HepG2 (cell line): Measurements from ENCODE around the gene IHH. TPM values are rescaled to one million over a fixed set of nuclear protein-coding genes. Genes with fewer than 3 reads are reported as not detected.

Experiments
- ARHGAP35 ChIP-seq: sonication (generic); formaldehyde crosslinking; IDR thresholded peaks from 2 replicates; pipeline ENCODE4 v1.9.0; 2022; ENCODE audit warnings: mild to moderate bottlenecking, inconsistent platforms, moderate library complexity, missing genetic modification reagents, borderline replicate concordance
- BRF2 ChIP-seq: sonication (generic); formaldehyde crosslinking; IDR thresholded peaks from 2 replicates; pipeline ENCODE4 v1.8.1; 2022; ENCODE audit warnings: mild to moderate bottlenecking, missing genetic modification reagents
- EED ChIP-seq: sonication (generic); formaldehyde crosslinking; IDR thresholded peaks from 2 replicates; pipeline ENCODE4 v1.5.0; 2020; ENCODE audit warnings: mild to moderate bottlenecking, missing genetic modification reagents
- ELF1 ChIP-seq: sonication (generic); formaldehyde crosslinking; IDR thresholded peaks from 2 replicates; pipeline ENCODE4 v1.4.0; 2020; ENCODE audit warnings: missing genetic modification reagents
- FOXA3 ChIP-seq: IDR thresholded peaks from 2 replicates; pipeline ENCODE4 v1.6.1; 2016; ENCODE audit warnings: missing genetic modification reagents, missing compliant biosample characterization
- HMGA1 ChIP-seq: sonication (generic); formaldehyde crosslinking; conservative IDR thresholded peaks from 2 replicates; pipeline ENCODE4 v1.4.0; 2020; ENCODE audit warnings: missing genetic modification reagents
- HOXD1 ChIP-seq: sonication (generic); formaldehyde crosslinking; IDR thresholded peaks from 2 replicates; pipeline ENCODE4 v1.5.0; 2020; ENCODE audit warnings: missing genetic modification reagents
- KDM2A ChIP-seq: sonication (generic); formaldehyde crosslinking; IDR thresholded peaks from 2 replicates; pipeline ENCODE4 v1.4.0; 2020; ENCODE audit warnings: low read depth, missing genetic modification reagents, borderline replicate concordance
- KLF13 ChIP-seq: sonication (generic); formaldehyde crosslinking; IDR thresholded peaks from 2 replicates; pipeline ENCODE4 v1.4.0; 2020; ENCODE audit warnings: mild to moderate bottlenecking, missing genetic modification reagents
- MTF1 ChIP-seq: sonication (generic); formaldehyde crosslinking; IDR thresholded peaks from 2 replicates; pipeline ENCODE4 v1.5.0; 2020; ENCODE audit warnings: missing genetic modification reagents
- NFATC3 ChIP-seq: sonication (generic); formaldehyde crosslinking; IDR thresholded peaks from 2 replicates; pipeline ENCODE4 v1.5.1; 2020; ENCODE audit warnings: mild to moderate bottlenecking, missing genetic modification reagents
- SKI ChIP-seq: fragments of 450-650 bp; IDR thresholded peaks from one replicate; pipeline ENCODE4 v1.6.1; 2018; ENCODE audit warnings: mild to moderate bottlenecking; ENCODE audit not compliant: partially characterized antibody
- SRY ChIP-seq: sonication (generic); formaldehyde crosslinking; IDR thresholded peaks from 2 replicates; pipeline ENCODE4 v1.8.0; 2022; ENCODE audit warnings: mild to moderate bottlenecking, missing genetic modification reagents
- SSRP1 ChIP-seq: IDR thresholded peaks from 2 replicates; pipeline ENCODE4 v1.6.1; 2016; ENCODE audit warnings: control low read depth
- STAG1 ChIP-seq: sonication (generic); formaldehyde crosslinking; IDR thresholded peaks from 2 replicates; pipeline ENCODE4 v1.4.0; 2020; ENCODE audit warnings: missing genetic modification reagents
- THAP7 ChIP-seq: sonication (generic); formaldehyde crosslinking; IDR thresholded peaks from 2 replicates; pipeline ENCODE4 v1.8.1; 2023; ENCODE audit warnings: mild to moderate bottlenecking, missing genetic modification reagents
- ZBTB43 ChIP-seq: sonication (generic); formaldehyde crosslinking; conservative IDR thresholded peaks from 2 replicates; pipeline ENCODE4 v1.4.0; 2020; ENCODE audit warnings: missing genetic modification reagents
- ZEB1 ChIP-seq: IDR thresholded peaks from 2 replicates; pipeline ENCODE4 v1.6.1; 2012; ENCODE audit warnings: mild to moderate bottlenecking, low read depth, inconsistent platforms; ENCODE audit not compliant: insufficient replicate concordance
- ZMYM3 ChIP-seq: sonication (generic); formaldehyde crosslinking; IDR thresholded peaks from 2 replicates; pipeline ENCODE4 v1.5.1; 2020; ENCODE audit warnings: mild to moderate bottlenecking, missing genetic modification reagents
- ZNF282 ChIP-seq: fragments of 450-650 bp; IDR thresholded peaks from 2 replicates; pipeline ENCODE4 v1.6.1; 2018; ENCODE audit not compliant: partially characterized antibody
- ZNF383 ChIP-seq: sonication (generic); formaldehyde crosslinking; IDR thresholded peaks from 2 replicates; pipeline ENCODE4 v1.4.0; 2020; ENCODE audit warnings: missing genetic modification reagents, mild to moderate bottlenecking, borderline replicate concordance
- ZNF484 ChIP-seq: sonication (generic); formaldehyde crosslinking; IDR thresholded peaks from 2 replicates; pipeline ENCODE4 v1.5.1; 2020; ENCODE audit warnings: mild to moderate bottlenecking, low read depth, missing genetic modification reagents, borderline replicate concordance
- ZNF547 ChIP-seq: sonication (generic); formaldehyde crosslinking; IDR thresholded peaks from 2 replicates; pipeline ENCODE4 v1.5.1; 2020; ENCODE audit warnings: mild to moderate bottlenecking, missing genetic modification reagents
- ZNF563 ChIP-seq: sonication (generic); formaldehyde crosslinking; IDR thresholded peaks from 2 replicates; pipeline ENCODE4 v1.8.0; 2022; ENCODE audit warnings: mild to moderate bottlenecking, moderate library complexity, missing genetic modification reagents
- ZNF567 ChIP-seq: sonication (generic); formaldehyde crosslinking; IDR thresholded peaks from 2 replicates; pipeline ENCODE4 v1.8.1; 2023; ENCODE audit warnings: mild to moderate bottlenecking, missing genetic modification reagents, borderline replicate concordance
- ZNF576 ChIP-seq: sonication (generic); formaldehyde crosslinking; IDR thresholded peaks from 2 replicates; pipeline ENCODE4 v1.4.0; 2020; ENCODE audit warnings: mild to moderate bottlenecking, missing genetic modification reagents
- ZNF615 ChIP-seq: sonication (generic); formaldehyde crosslinking; IDR thresholded peaks from 2 replicates; pipeline ENCODE4 v1.5.0; 2020; ENCODE audit warnings: mild to moderate bottlenecking, missing genetic modification reagents, borderline replicate concordance
- ZNF749 ChIP-seq: sonication (generic); formaldehyde crosslinking; IDR thresholded peaks from 2 replicates; pipeline ENCODE4 v1.8.0; 2022; ENCODE audit warnings: mild to moderate bottlenecking, missing genetic modification reagents, moderate library complexity, borderline replicate concordance
- ZSCAN31 ChIP-seq: sonication (generic); formaldehyde crosslinking; IDR thresholded peaks from 2 replicates; pipeline ENCODE4 v1.5.0; 2020; ENCODE audit warnings: low read depth, mild to moderate bottlenecking, missing genetic modification reagents
- polyA plus RNA-seq, 8 experiments: library from polyadenylated mRNA; depleted of rRNA in 3 of 8; stranded (reverse) in 7 of 8; unstranded in 1 of 8; fragments of >200 nt; fragmentation: Illumina TruSeq in 4 of 8; extraction: Trizol in 4 of 8; gene quantifications; 2 replicates each; pipeline versions ENCODE4 v1.2.1 to v1.2.3, GENCODE V29; 2011 to 2016; ENCODE audit warnings: low read depth in 4 of 8, missing spikeins in 1 of 8, mixed read lengths in 1 of 8; ENCODE audit not compliant: insufficient read depth in 1 of 8
- total RNA-seq, 5 experiments: library from RNA; depleted of rRNA; stranded (reverse); fragments of >200 nt; fragmentation: Illumina TruSeq; extraction: Trizol; gene quantifications; 2 replicates each; pipeline ENCODE4 v1.2.3, GENCODE V29; 2016; ENCODE audit warnings: low read depth in 1 of 5

IHH gene
- total and polyA plus RNA-seq, 2 of the 13 experiments (the other 11 are each of a cell fraction or from before 2014, with no cell fraction given): 0.42 TPM; not detected in 1

- 0 out of 2 replicates have a peak, but pooled peaks have one; percentile 61 for TF ChIP-seq ZNF576 (CRISPR knock-in tag)
- 0 out of 2 replicates have a peak, but pooled peaks have one; percentile 43 for TF ChIP-seq ZNF563 (CRISPR knock-in tag)
- TF ChIP-seq SRY (CRISPR knock-in tag): peak; percentile 43; the same call in 1 of the 2 replicates
- no peak for TF ChIP-seq KLF13 (CRISPR knock-in tag)
- no peak for TF ChIP-seq ZNF749 (CRISPR knock-in tag)
- no peak for TF ChIP-seq SSRP1 (CRISPR knock-in tag)
- TF ChIP-seq NFATC3 (CRISPR knock-in tag): no peak
- no peak for TF ChIP-seq STAG1 (CRISPR knock-in tag)
- no peak for TF ChIP-seq MTF1 (CRISPR knock-in tag)
- peak; percentile 93 for TF ChIP-seq FOXA3 (CRISPR knock-in tag)
- no peak for TF ChIP-seq ZNF567 (CRISPR knock-in tag)
- no peak for TF ChIP-seq THAP7 (CRISPR knock-in tag)
- no peak for TF ChIP-seq HMGA1
- peak; percentile 80; the same call in 1 of the 2 replicates for TF ChIP-seq BRF2
- TF ChIP-seq ARHGAP35 (CRISPR knock-in tag): no peak
- no peak for TF ChIP-seq ZNF282
- TF ChIP-seq HOXD1 (CRISPR knock-in tag): 0 out of 2 replicates have a peak, but pooled peaks have one; percentile 50
- TF ChIP-seq ZNF547 (CRISPR knock-in tag): no peak; the same call in 1 of the 2 replicates
- TF ChIP-seq ZNF383 (CRISPR knock-in tag): 0 out of 2 replicates have a peak, but pooled peaks have one; percentile 41
- no peak for TF ChIP-seq ZNF484
- TF ChIP-seq ZNF615: no peak
- no peak for TF ChIP-seq ELF1 (CRISPR knock-in tag)
- TF ChIP-seq ZSCAN31 (CRISPR knock-in tag): peak; percentile 11; the same call in 1 of the 2 replicates
- TF ChIP-seq ZMYM3 (CRISPR knock-in tag): no peak
- TF ChIP-seq EED: no peak
- TF ChIP-seq ZBTB43 (CRISPR knock-in tag): no peak
- TF ChIP-seq KDM2A (CRISPR knock-in tag): no peak
- TF ChIP-seq ZEB1: peak; percentile 71
- no peak for TF ChIP-seq SKI
Observed at GRCh38 chr2:219071131-219071816, 10.6 kb upstream of the IHH start (continued).
